Liver (tissue), 9 donors: ENCODE data around the gene ACCS. TPM values are rescaled to one million over a fixed set of nuclear protein-coding genes. Genes with fewer than 3 reads are reported as not detected.
A peak's percentile ranks its signal among the peaks of the same experiment; 100 is the strongest.

ENCODE experiments used
- DNase-seq: peaks from one replicate; pipeline ENCODE4 v3.0.0-alpha.2; 2017; ENCODE audit warnings: low spot score
- H3K27ac ChIP-seq, 2 donors: one replicate each; pipeline ENCODE4 v1.7.0; 2013; ENCODE audit warnings: inconsistent platforms in 2 of 2, low read length in 2 of 2, control low read depth in 1 of 2, low read depth in 1 of 2, mild to moderate bottlenecking in 1 of 2
- H3K27me3 ChIP-seq, 4 donors: one replicate each; pipeline versions ENCODE4 v1.6.1 to v1.7.0; 2013; ENCODE audit warnings: low read length in 3 of 4, inconsistent platforms in 1 of 4, mild to moderate bottlenecking in 1 of 4, moderate library complexity in 1 of 4; ENCODE audit not compliant: control insufficient read depth in 4 of 4, insufficient read depth in 4 of 4
- H3K36me3 ChIP-seq, 4 donors: one replicate each; pipeline versions ENCODE4 v1.6.1 to v1.7.0; 2013; ENCODE audit warnings: low read length in 3 of 4, mild to moderate bottlenecking in 3 of 4, low read depth in 1 of 4, moderate library complexity in 1 of 4; ENCODE audit not compliant: control insufficient read depth in 4 of 4, insufficient read depth in 3 of 4
- H3K4me1 ChIP-seq, 4 donors: one replicate each; pipeline versions ENCODE4 v1.6.1 to v1.7.0; 2013; ENCODE audit warnings: low read length in 3 of 4, mild to moderate bottlenecking in 3 of 4, moderate library complexity in 1 of 4; ENCODE audit not compliant: control insufficient read depth in 4 of 4, insufficient read depth in 4 of 4
- H3K4me3 ChIP-seq, 3 donors: one replicate each; pipeline versions ENCODE4 v1.6.1 to v1.7.0; 2013; ENCODE audit warnings: low read length in 3 of 3, control low read depth in 1 of 3, low read depth in 1 of 3, mild to moderate bottlenecking in 1 of 3
- H3K9ac ChIP-seq, 2 donors: one replicate each; pipeline ENCODE4 v1.7.0; 2013; ENCODE audit warnings: low read length in 2 of 2, mild to moderate bottlenecking in 2 of 2, moderate library complexity in 2 of 2, control low read depth in 1 of 2, low read depth in 1 of 2
- H3K9me3 ChIP-seq, 4 donors: one replicate each; pipeline versions ENCODE4 v1.6.1 to v1.7.0; 2013; ENCODE audit warnings: low read length in 3 of 4; ENCODE audit not compliant: control insufficient read depth in 4 of 4
- CTCF ChIP-seq: fragments of 150-350 bp; IDR thresholded peaks from 2 replicates; pipeline ENCODE4 v1.5.1; 2017; ENCODE audit warnings: improper control_type of control experiment, low read depth, low read length; ENCODE audit not compliant: missing input control
- EGR1 ChIP-seq, 2 donors: IDR thresholded peaks; 2 replicates each; pipeline ENCODE4 v1.6.1; 2016 to 2018; ENCODE audit warnings: antibody characterized with exemption in 2 of 2, low read depth in 2 of 2
- FOXA1 ChIP-seq: IDR thresholded peaks from 2 replicates; pipeline ENCODE4 v1.6.1; 2016; ENCODE audit warnings: antibody characterized with exemption
- FOXA2 ChIP-seq: IDR thresholded peaks from 2 replicates; pipeline ENCODE4 v1.6.1; 2016; ENCODE audit warnings: antibody characterized with exemption
- GABPA ChIP-seq, 2 donors: IDR thresholded peaks in 1 of 2; conservative IDR thresholded peaks in 1 of 2; 2 replicates each; pipeline ENCODE4 v1.6.1; 2016; ENCODE audit warnings: antibody characterized with exemption in 2 of 2, mild to moderate bottlenecking in 1 of 2, moderate library complexity in 1 of 2
- HNF4A ChIP-seq, 2 donors: conservative IDR thresholded peaks; 2 replicates each; pipeline ENCODE4 v1.6.1; 2016; ENCODE audit warnings: antibody characterized with exemption in 2 of 2, mild to moderate bottlenecking in 2 of 2
- HNF4G ChIP-seq: IDR thresholded peaks from 2 replicates; pipeline ENCODE4 v1.6.1; 2016; ENCODE audit warnings: antibody characterized with exemption
- JUND ChIP-seq, 2 donors: IDR thresholded peaks; 2 replicates each; pipeline ENCODE4 v1.6.1; 2016; ENCODE audit warnings: antibody characterized with exemption in 2 of 2
- MAX ChIP-seq: IDR thresholded peaks from 2 replicates; pipeline ENCODE4 v1.6.1; 2016; ENCODE audit warnings: antibody characterized with exemption
- RAD21 ChIP-seq, 2 donors: IDR thresholded peaks; 2 replicates each; pipeline ENCODE4 v1.6.1; 2016; ENCODE audit warnings: antibody characterized with exemption in 2 of 2, mild to moderate bottlenecking in 2 of 2
- REST ChIP-seq: IDR thresholded peaks from 2 replicates; pipeline ENCODE4 v1.6.1; 2016; ENCODE audit warnings: antibody characterized with exemption, mild to moderate bottlenecking
- RXRA ChIP-seq, 2 donors: IDR thresholded peaks; 2 replicates each; pipeline ENCODE4 v1.6.1; 2017 to 2018; ENCODE audit warnings: antibody characterized with exemption in 2 of 2, mild to moderate bottlenecking in 1 of 2
- SP1 ChIP-seq: IDR thresholded peaks from 2 replicates; pipeline ENCODE4 v1.6.1; 2018; ENCODE audit warnings: antibody characterized with exemption, mild to moderate bottlenecking
- TAF1 ChIP-seq: conservative IDR thresholded peaks from 2 replicates; pipeline ENCODE4 v1.6.1; 2016; ENCODE audit warnings: antibody characterized with exemption, mild to moderate bottlenecking
- YY1 ChIP-seq: IDR thresholded peaks from 2 replicates; pipeline ENCODE4 v1.6.1; 2016; ENCODE audit warnings: antibody characterized with exemption, mild to moderate bottlenecking
- ZBTB33 ChIP-seq: IDR thresholded peaks from 2 replicates; pipeline ENCODE4 v1.6.1; 2016; ENCODE audit warnings: antibody characterized with exemption
- WGBS: extraction: QIAGEN DNeasy Blood & Tissue Kit; methylation state at CpG from one replicate; pipeline ENCODE4 v1.1.7; 2013; 5-methylcytosine and 5-hydroxymethylcytosine counted together
- polyA plus RNA-seq, 2 donors: library from polyadenylated mRNA; stranded (reverse) in 1 of 2; unstranded in 1 of 2; fragments of 200-250 nt in 1 of 2; fragments of >200 nt in 1 of 2; fragmentation: Nextera tagmentation in 1 of 2; extraction: Ambion mirVana in 1 of 2; gene quantifications; one replicate each; pipeline versions ENCODE4 v1.2.1 to v1.2.3, GENCODE V29; 2013 to 2015
- total RNA-seq, 2 donors: library from RNA; depleted of rRNA; stranded (reverse); fragments of >200 nt; gene quantifications; one replicate each; pipeline ENCODE4 v1.2.3, GENCODE V29; 2014
- TF ChIP-seq, protein P1 (sequence below): IDR thresholded peaks from 2 replicates; pipeline ENCODE4 v1.6.1; 2016; ENCODE audit warnings: antibody characterized with exemption
- donor health status: healthy.
- donor health status: healthy.
- donor health status: healthy.
- donor health status: healthy.
- donor health status: healthy.

ACCS gene
- total and polyA plus RNA-seq, 4 donors: 8.7 to 17.5 (median 10.9) TPM

DNA sequence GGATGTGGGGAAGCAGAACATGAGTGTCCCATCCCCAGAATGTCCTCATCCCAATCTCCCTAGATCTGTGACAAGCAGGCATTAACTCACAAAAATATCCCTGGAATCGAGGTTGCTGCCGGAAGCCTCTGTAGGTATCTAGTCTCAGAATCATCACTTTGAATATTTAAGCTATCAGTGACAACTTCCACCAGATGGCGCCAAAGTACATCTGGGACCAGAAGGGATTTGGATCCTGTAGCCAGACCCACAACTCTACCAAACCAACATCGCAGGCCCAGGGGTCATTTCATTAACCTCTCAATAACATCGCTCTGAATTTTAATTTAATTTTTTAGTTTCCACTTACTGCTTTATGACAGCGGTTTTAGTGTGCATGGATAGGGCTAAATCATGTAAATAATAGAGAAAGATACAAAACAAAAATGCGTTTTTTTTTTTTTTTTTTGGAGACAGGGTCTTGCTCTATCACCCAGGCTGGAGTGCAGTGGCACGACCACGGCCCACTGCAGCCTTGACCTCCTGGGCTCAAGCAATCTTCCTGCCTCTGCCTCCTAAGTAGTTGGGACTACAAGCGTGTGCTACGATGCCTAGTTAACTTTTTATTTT, 28.3 kb downstream of the ACCS start:
- 27% methylated on average over 11 of the region's 11 CpGs for WGBS

DNA sequence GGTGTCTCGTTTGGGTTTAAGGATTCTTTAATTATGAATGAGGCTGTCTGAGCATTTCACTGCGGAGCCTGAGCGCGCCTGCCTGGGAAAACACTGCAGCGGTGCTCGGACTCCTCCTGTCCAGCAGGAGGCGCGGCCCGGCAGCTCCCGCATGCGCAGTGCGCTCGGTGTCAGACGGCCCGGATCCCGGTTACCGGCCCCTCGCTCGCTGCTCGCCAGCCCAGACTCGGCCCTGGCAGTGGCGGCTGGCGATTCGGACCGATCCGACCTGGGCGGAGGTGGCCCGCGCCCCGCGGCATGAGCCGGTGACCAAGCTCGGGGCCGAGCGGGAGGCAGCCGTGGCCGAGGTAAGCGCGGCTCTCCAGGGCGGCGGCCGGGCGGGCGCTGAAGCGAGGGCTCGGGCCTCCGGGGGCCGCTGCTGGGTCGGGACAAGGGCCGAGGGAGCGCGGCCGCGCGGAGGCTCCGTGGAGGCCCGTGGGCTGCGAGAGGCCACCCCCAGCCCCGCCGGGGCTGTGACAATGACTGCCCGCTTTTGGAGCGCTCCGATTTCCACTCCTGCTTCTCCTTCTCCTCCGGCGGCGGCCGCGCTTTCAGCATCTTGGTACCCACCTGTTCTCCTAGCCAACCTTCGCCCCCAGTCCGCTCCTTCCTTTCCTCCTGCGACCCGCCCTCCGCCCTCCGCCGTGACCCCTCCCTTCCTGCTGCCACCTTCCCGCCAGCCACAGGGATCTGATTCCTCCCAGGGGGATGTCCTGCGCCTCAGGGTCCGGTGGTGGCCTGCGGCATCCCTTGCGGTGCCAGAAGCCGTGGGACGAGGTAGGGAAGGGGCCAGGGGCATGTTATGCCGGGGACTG, 29.7 kb downstream of the ACCS start, which contains the start of gene EXT2:
Gene EXT2 (plus strand): TSS at position 173 of the 854 bp plus-strand sequence. CDS start 12,035 bp downstream, outside the sequence.
- H3K9me3 ChIP-seq: no peaks in the 10 kb centered on the region
- peak; percentile 92 for DNase-seq
- peak within 1 kb of the TSS; percentile 61 to 75 for H3K27ac ChIP-seq
- H3K4me1 ChIP-seq: peaks cover 0 to 21% (median 8%) of the 10 kb centered on the region in 4 donors
- WGBS: under 1% methylated on average over 83 of the region's 83 CpGs
- H3K4me3 ChIP-seq: peak within 1 kb of the TSS; percentile 52 to 95 (median 70)
- peak within 1 kb of the TSS; percentile 14 to 69 for H3K9ac ChIP-seq
- no peaks in the 10 kb centered on the region for H3K27me3 ChIP-seq
- peaks cover 0 to 3% (median under 1%) of the 10 kb centered on the region in 4 donors for H3K36me3 ChIP-seq
- TF ChIP-seq RXRA (IDR thresholded peaks at IDR 0.05) (no peak), YY1 (peak; percentile 27), RAD21 (IDR thresholded peaks at IDR 0.05) (peak; percentile 40 to 62), GABPA (IDR thresholded peaks at IDR 0.05 in 1 of 2, conservative IDR thresholded peaks at IDR 0.05 in 1 of 2) (no peak), HNF4A (conservative IDR thresholded peaks at IDR 0.05) (no peak), ZBTB33 (no peak), FOXA2 (no peak), FOXA1 (no peak), MAX (no peak), SP1 (no peak), TAF1 (no peak), HNF4G (no peak), EGR1 (IDR thresholded peaks at IDR 0.05; ENCODE audit: low read depth in 2 of 2) (no peak), CTCF (peak; percentile 90), REST (no peak), JUND (IDR thresholded peaks at IDR 0.05) (no peak)
- TF ChIP-seq, protein P1, sequence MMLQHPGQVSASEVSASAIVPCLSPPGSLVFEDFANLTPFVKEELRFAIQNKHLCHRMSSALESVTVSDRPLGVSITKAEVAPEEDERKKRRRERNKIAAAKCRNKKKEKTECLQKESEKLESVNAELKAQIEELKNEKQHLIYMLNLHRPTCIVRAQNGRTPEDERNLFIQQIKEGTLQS: no peak

More for the DNA sequence above, 28.3 kb downstream of the ACCS start:
- Histone ChIP-seq H3K9ac (no peak overlapping the region), H3K36me3 (peaks cover 0 to 3% (median 0%) of the 10 kb centered on the region in 4 donors), H3K27me3 (no peaks in the 10 kb centered on the region), H3K27ac (no peak overlapping the region), H3K9me3 (no peaks in the 10 kb centered on the region), H3K4me3 (no peak overlapping the region), H3K4me1 (peaks cover 0 to 21% (median 8%) of the 10 kb centered on the region in 4 donors)
- DNase-seq: peak; percentile 81
- TF ChIP-seq CTCF (peak; percentile 74), FOXA2 (no peak), RAD21 (IDR thresholded peaks at IDR 0.05) (peak; percentile 85 to 89)
